IMR-90 (cell line): ENCODE data around the gene RUFY1. TPM values are rescaled to one million over a fixed set of nuclear protein-coding genes. Genes with fewer than 3 reads are reported as not detected.

ENCODE experiments used
- ATAC-seq: fragments of 200-7000 bp; cut with Tn5 transposase; 2 replicates; pipeline ENCODE4 v1.9.1; 2020; ENCODE audit warnings: low read depth, mild to moderate bottlenecking, moderate library complexity
- BruUV-seq: library from RNA; stranded (reverse); fragments of 400-500 nt; replicated peaks from 2 replicates; lab custom pipeline; 2021; lab: Mats Ljungman, UMichigan
- CTCF ChIA-PET: fragments of 300-600 bp; formaldehyde crosslinking; extraction: SDS; loops from one replicate; lab custom pipeline; 2021; ENCODE audit warnings: antibody characterized with exemption; lab: Yijun Ruan, JAX
- POLR2A ChIA-PET: fragments of 300-600 bp; sonication (Branson Sonifier 250); formaldehyde crosslinking; loops from one replicate; lab custom pipeline; 2022; ENCODE audit warnings: antibody characterized with exemption; ENCODE audit not compliant: unreplicated experiment; lab: Charles Lee
- DNase-seq: peaks from one replicate; pipeline ENCODE4 v3.0.0; 2013
- H2AFZ ChIP-seq: replicated peaks from 2 replicates; pipeline ENCODE3; 2013; ENCODE audit warnings: low read length, mild to moderate bottlenecking; ENCODE audit not compliant: poor library complexity
- H2AK5ac ChIP-seq: 2 replicates; pipeline ENCODE4 v1.6.1; 2013; ENCODE audit warnings: low read depth, low read length, inconsistent platforms
- H2AK9ac ChIP-seq: replicated peaks from 2 replicates; pipeline ENCODE3; 2013; ENCODE audit warnings: mild to moderate bottlenecking, low read depth, low read length, moderate library complexity; ENCODE audit not compliant: poor library complexity
- H2BK120ac ChIP-seq: 2 replicates; pipeline ENCODE4 v1.6.1; 2013; ENCODE audit warnings: low read depth, low read length, inconsistent platforms
- H2BK15ac ChIP-seq: 3 replicates; pipeline ENCODE4 v1.6.1; 2013; ENCODE audit warnings: low read depth, low read length, inconsistent platforms
- H2BK20ac ChIP-seq: 2 replicates; pipeline ENCODE4 v1.6.1; 2013; ENCODE audit warnings: low read depth, mild to moderate bottlenecking, inconsistent platforms, low read length, moderate library complexity
- H2BK5ac ChIP-seq: 2 replicates; pipeline ENCODE4 v1.6.1; 2013; ENCODE audit warnings: mild to moderate bottlenecking, low read depth, low read length, inconsistent platforms; ENCODE audit not compliant: poor library complexity, severe bottlenecking
- H3K14ac ChIP-seq: replicated peaks from 2 replicates; pipeline ENCODE4 v1.6.1; 2013; ENCODE audit warnings: low read depth, low read length, inconsistent platforms
- H3K18ac ChIP-seq: 2 replicates; pipeline ENCODE4 v1.6.1; 2013; ENCODE audit warnings: low read depth, low read length, control low read depth
- H3K23ac ChIP-seq: 2 replicates; pipeline ENCODE4 v1.6.1; 2013; ENCODE audit warnings: low read depth, low read length, inconsistent platforms
- H3K27ac ChIP-seq: 2 replicates; pipeline ENCODE4 v1.5.1; 2013; ENCODE audit warnings: mild to moderate bottlenecking, control low read depth, low read length; ENCODE audit not compliant: insufficient read depth
- H3K27me3 ChIP-seq: 2 replicates; pipeline ENCODE4 v1.6.1; 2013; ENCODE audit warnings: low read length; ENCODE audit not compliant: control insufficient read depth, insufficient read depth
- H3K36me3 ChIP-seq: 2 replicates; pipeline ENCODE4 v1.6.1; 2013; ENCODE audit warnings: low read length, mixed read lengths; ENCODE audit not compliant: control insufficient read depth, insufficient read depth
- H3K4ac ChIP-seq: 2 replicates; pipeline ENCODE4 v1.6.1; 2013; ENCODE audit warnings: low read depth, low read length, inconsistent platforms
- H3K4me1 ChIP-seq: 2 replicates; pipeline ENCODE4 v1.6.1; 2013; ENCODE audit warnings: low read length, mixed read lengths; ENCODE audit not compliant: control insufficient read depth, insufficient read depth
- H3K4me2 ChIP-seq: 2 replicates; pipeline ENCODE4 v1.6.1; 2013; ENCODE audit warnings: low read depth, mild to moderate bottlenecking, control low read depth, low read length, moderate library complexity
- H3K4me3 ChIP-seq: 2 replicates; pipeline ENCODE4 v1.5.1; 2013; ENCODE audit warnings: low read depth, mild to moderate bottlenecking, control low read depth, low read length, moderate library complexity; ENCODE audit not compliant: insufficient read depth
- H3K56ac ChIP-seq: 2 replicates; pipeline ENCODE4 v1.6.1; 2013; ENCODE audit warnings: low read length, inconsistent platforms; ENCODE audit not compliant: insufficient read depth; ENCODE audit errors: extremely low read depth
- H3K79me1 ChIP-seq, 2 experiments: 2 replicates each; pipeline ENCODE4 v1.6.1; 2013; ENCODE audit warnings: low read length in 2 of 2, inconsistent platforms in 1 of 2, low read depth in 1 of 2
- H3K9ac ChIP-seq: 2 replicates; pipeline ENCODE4 v1.6.1; 2013; ENCODE audit warnings: low read depth, low read length, control low read depth
- H3K9me1 ChIP-seq: 2 replicates; pipeline ENCODE4 v1.6.1; 2013; ENCODE audit warnings: low read length, inconsistent platforms; ENCODE audit not compliant: insufficient read depth
- H3K9me3 ChIP-seq: 2 replicates; pipeline ENCODE4 v1.6.1; 2013; ENCODE audit warnings: low read length; ENCODE audit not compliant: control insufficient read depth, insufficient read depth
- H4K20me1 ChIP-seq: 2 replicates; pipeline ENCODE4 v1.6.1; 2013; ENCODE audit warnings: low read length, inconsistent platforms; ENCODE audit not compliant: insufficient read depth
- H4K5ac ChIP-seq: 2 replicates; pipeline ENCODE4 v1.6.1; 2013; ENCODE audit warnings: mild to moderate bottlenecking, low read depth, low read length, control low read depth
- H4K8ac ChIP-seq, 2 experiments: 2 replicates each; pipeline ENCODE4 v1.6.1; 2013; ENCODE audit warnings: low read depth in 2 of 2, low read length in 2 of 2, control low read depth in 1 of 2, inconsistent platforms in 1 of 2
- H4K91ac ChIP-seq: 2 replicates; pipeline ENCODE4 v1.6.1; 2013; ENCODE audit warnings: low read depth, low read length, inconsistent platforms; ENCODE audit not compliant: insufficient read depth
- BHLHE40 ChIP-seq: fragments of 150-350 bp; IDR thresholded peaks from 2 replicates; pipeline ENCODE4 v1.6.1; 2016; ENCODE audit warnings: mild to moderate bottlenecking, low read depth, low read length
- CEBPB ChIP-seq: IDR thresholded peaks from 2 replicates; pipeline ENCODE4 v1.6.1; 2012; ENCODE audit warnings: low read depth, low read length, improper control_type of control experiment
- CHD1 ChIP-seq: IDR thresholded peaks from 2 replicates; pipeline ENCODE4 v1.6.1; 2012; ENCODE audit warnings: low read depth, low read length, improper control_type of control experiment
- CTCF ChIP-seq: conservative IDR thresholded peaks from 2 replicates; pipeline ENCODE4 v1.5.1; 2012; ENCODE audit warnings: mild to moderate bottlenecking, low read depth, low read length, improper control_type of control experiment
- ELK1 ChIP-seq: fragments of 150-350 bp; IDR thresholded peaks from 2 replicates; pipeline ENCODE4 v1.6.1; 2016; ENCODE audit warnings: low read depth, mild to moderate bottlenecking, low read length, moderate library complexity, borderline replicate concordance
- FOS ChIP-seq: fragments of 150-350 bp; IDR thresholded peaks from 2 replicates; pipeline ENCODE4 v1.6.1; 2016; ENCODE audit warnings: low read depth, low read length
- MAFK ChIP-seq: IDR thresholded peaks from 2 replicates; pipeline ENCODE4 v1.6.1; 2012; ENCODE audit warnings: low read depth, low read length, improper control_type of control experiment
- MAZ ChIP-seq: IDR thresholded peaks from 2 replicates; pipeline ENCODE4 v1.6.1; 2012; ENCODE audit warnings: low read depth, mild to moderate bottlenecking, low read length, improper control_type of control experiment, moderate library complexity, borderline replicate concordance
- MXI1 ChIP-seq: IDR thresholded peaks from 2 replicates; pipeline ENCODE4 v1.6.1; 2012; ENCODE audit warnings: low read depth, mild to moderate bottlenecking, low read length, moderate library complexity, borderline replicate concordance
- NFE2L2 ChIP-seq: fragments of 150-350 bp; IDR thresholded peaks from 2 replicates; pipeline ENCODE4 v1.6.1; 2016; ENCODE audit warnings: low read depth, mild to moderate bottlenecking, low read length
- POLR2A ChIP-seq: IDR thresholded peaks from 2 replicates; pipeline ENCODE4 v1.6.1; 2012; ENCODE audit warnings: mild to moderate bottlenecking, low read depth, low read length
- RAD21 ChIP-seq: IDR thresholded peaks from 2 replicates; pipeline ENCODE4 v1.6.1; 2012; ENCODE audit warnings: low read length, improper control_type of control experiment
- RCOR1 ChIP-seq: IDR thresholded peaks from 2 replicates; pipeline ENCODE4 v1.6.1; 2012; ENCODE audit warnings: mild to moderate bottlenecking, low read length, improper control_type of control experiment; ENCODE audit not compliant: insufficient replicate concordance
- RFX5 ChIP-seq: IDR thresholded peaks from 2 replicates; pipeline ENCODE4 v1.8.0; 2012; ENCODE audit warnings: low read depth, mild to moderate bottlenecking, low read length, moderate library complexity
- SMC3 ChIP-seq: fragments of 150-350 bp; IDR thresholded peaks from 2 replicates; pipeline ENCODE4 v1.6.1; 2016; ENCODE audit warnings: low read depth, mild to moderate bottlenecking, antibody characterized with exemption, low read length, moderate library complexity
- USF2 ChIP-seq: fragments of 150-350 bp; IDR thresholded peaks from 2 replicates; pipeline ENCODE4 v1.6.1; 2017; ENCODE audit warnings: mild to moderate bottlenecking, antibody characterized with exemption, low read length, low read depth
- WGBS, 2 experiments: methylation state at CpG; one replicate each; pipeline versions ENCODE4 v1.1.5 to v1.1.7; 2013; ENCODE audit warnings: missing lambda C conversion rate in 2 of 2; ENCODE audit not compliant: insufficient read length in 1 of 2; ENCODE audit errors: extremely low coverage in 2 of 2; 5-methylcytosine and 5-hydroxymethylcytosine counted together
- dilution Hi-C: fragments of 300-500 bp; cut with HindIII; formaldehyde crosslinking; loops from one replicate; pipeline ENCODE4 v1.14.3; 2018; ENCODE audit warnings: low sequenced_read_pairs; ENCODE audit not compliant: unreplicated experiment
- in situ Hi-C: fragments of 300-500 bp; cut with MboI; formaldehyde crosslinking; loops from 3 replicates; pipeline ENCODE4 v1.14.3; 2019; ENCODE audit warnings: low sequenced_read_pairs, inconsistent platforms, mixed read lengths
- intact Hi-C: fragments of 100-400 bp; cut with micrococcal nuclease; formaldehyde crosslinking; loops from 2 replicates; pipeline ENCODE4 v1.10.0; 2022
- polyA plus RNA-seq, 3 experiments: library from polyadenylated mRNA; depleted of rRNA; stranded (reverse); fragments of >200 nt; gene quantifications; 2 replicates each; pipeline ENCODE4 v1.2.3, GENCODE V29; 2012; ENCODE audit warnings: low replicate concordance in 1 of 3
- total RNA-seq: library from RNA; depleted of rRNA; stranded (reverse); fragments of >200 nt; gene quantifications from 2 replicates; pipeline ENCODE4 v1.2.3, GENCODE V29; 2012

RUFY1 gene
- total and polyA plus RNA-seq, 2 of the 4 experiments (the other 2 are of a cell fraction), result 19.5 to 21.8 TPM

GRCh38 chr5:179599973-179600372, 49.6 kb downstream of the RUFY1 start:
- 85% methylated on average over 5 of the region's 9 CpGs; no CpG with 5 or more reads in 1 of the 2 experiments for WGBS, 2 experiments
- Histone ChIP-seq H2BK15ac (no peak overlapping the region), H2AK5ac (no peak overlapping the region), H3K56ac (no peak overlapping the region), H3K36me3 (peaks cover 62% of the 10 kb centered on the region), H2BK120ac (no peak overlapping the region), H4K91ac (no peak overlapping the region), H3K27ac (no peak overlapping the region), H2BK20ac (no peak overlapping the region), H2AK9ac (no peak overlapping the region), H3K23ac (no peak overlapping the region), H3K27me3 (no peaks in the 10 kb centered on the region), H3K18ac (no peak overlapping the region), H3K4ac (no peak overlapping the region), H3K9me3 (no peaks in the 10 kb centered on the region), H4K8ac (no peak overlapping the region), H3K79me1 (peaks cover 0 to 5% of the 10 kb centered on the region in 2 experiments; a peak in 1 of 4 replicates), H3K4me1 (no peaks in the 10 kb centered on the region; the same call in 1 of the 2 replicates), H3K14ac (no peak overlapping the region), H3K4me2 (no peak overlapping the region), H4K20me1 (peaks cover 3% of the 10 kb centered on the region), H3K9ac (no peak overlapping the region), H2BK5ac (no peak overlapping the region), H4K5ac (no peak overlapping the region), H2AFZ (no peak overlapping the region), H3K9me1 (no peaks in the 10 kb centered on the region), H3K4me3 (no peak overlapping the region)
- dilution Hi-C loops (no loop called here), intact Hi-C loops (no loop called here), in situ Hi-C loops (no loop called here)
- ChIA-PET CTCF (no interaction called here), POLR2A (interaction anchor here (0.6 kb wide), 1 partner anchor 47 kb away, joined by 4 read pairs; no protein-coding TSS in a partner anchor)
- no peak for ATAC-seq
- no TSS peak for BruUV-seq
- no peak for DNase-seq
- TF ChIP-seq NFE2L2, result no peak
- no peak for TF ChIP-seq SMC3
- no peak for TF ChIP-seq RCOR1
- no peak for TF ChIP-seq MXI1
- no peak for TF ChIP-seq RAD21
- no peak for TF ChIP-seq ELK1
- TF ChIP-seq BHLHE40, result no peak
- no peak for TF ChIP-seq USF2
- no peak for TF ChIP-seq FOS
- no peak for TF ChIP-seq MAFK
- no peak for TF ChIP-seq CEBPB
- no peak for TF ChIP-seq POLR2A
- no peak for TF ChIP-seq CHD1
- no peak for TF ChIP-seq RFX5
- no peak for TF ChIP-seq CTCF
- no peak for TF ChIP-seq MAZ
